AG04449 (cell line): ENCODE measurements around the gene CELA2A.
"Not testable (repeated sequence)": the region's sequence is repeated elsewhere in the genome, so short reads cannot be mapped to it uniquely, and the experiment has no call there.

ENCODE experiments used
- CTCF ChIA-PET: fragments of 350-600 bp; formaldehyde crosslinking; extraction: SDS; loops from one replicate; lab custom pipeline; 2021; ENCODE audit warnings: antibody characterized with exemption; lab: Yijun Ruan, JAX
- POLR2A ChIA-PET: fragments of 400-600, 350-600 bp; formaldehyde crosslinking; extraction: SDS; loops from one replicate; lab custom pipeline; 2020; ENCODE audit warnings: antibody characterized with exemption, inconsistent platforms; lab: Yijun Ruan, JAX
- DNase-seq: peaks from one replicate; pipeline ENCODE4 v3.0.0-alpha.2; 2010; ENCODE audit warnings: low read depth, low spot score
- H3K4me3 ChIP-seq: 2 replicates; pipeline ENCODE4 v1.5.1; 2011; ENCODE audit warnings: low read depth, mild to moderate bottlenecking, control low read depth, low read length
- TF ChIP-seq, protein P1 (sequence below): IDR thresholded peaks from one replicate; pipeline ENCODE4 v1.5.1; 2011; ENCODE audit warnings: mild to moderate bottlenecking, moderate library complexity, low read length, control low read depth, inconsistent platforms; ENCODE audit not compliant: insufficient read depth; ENCODE audit errors: missing control alignments

CELA2A gene

DNA sequence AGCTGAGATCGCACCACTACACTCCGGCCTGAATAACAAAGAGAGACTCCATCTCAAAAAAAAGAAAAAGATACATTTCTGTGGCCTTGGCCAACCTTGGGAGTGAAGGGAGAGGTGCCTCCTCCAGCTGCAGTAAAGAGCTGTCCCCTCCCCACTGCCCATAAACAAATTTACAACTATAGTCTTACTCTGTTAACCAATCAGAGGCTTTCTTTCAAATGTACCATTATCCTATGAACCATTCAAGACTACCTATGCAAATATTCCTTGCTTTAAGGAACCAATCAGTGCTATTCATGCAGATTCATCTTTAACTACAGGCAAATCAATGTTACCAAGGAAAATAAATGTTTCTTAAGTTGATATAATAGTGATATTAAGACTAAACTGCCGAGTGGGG, 20.4 kb downstream of the CELA2A start:
- ChIA-PET POLR2A (no interaction called here), CTCF (no interaction called here)
- no peak for DNase-seq

DNA sequence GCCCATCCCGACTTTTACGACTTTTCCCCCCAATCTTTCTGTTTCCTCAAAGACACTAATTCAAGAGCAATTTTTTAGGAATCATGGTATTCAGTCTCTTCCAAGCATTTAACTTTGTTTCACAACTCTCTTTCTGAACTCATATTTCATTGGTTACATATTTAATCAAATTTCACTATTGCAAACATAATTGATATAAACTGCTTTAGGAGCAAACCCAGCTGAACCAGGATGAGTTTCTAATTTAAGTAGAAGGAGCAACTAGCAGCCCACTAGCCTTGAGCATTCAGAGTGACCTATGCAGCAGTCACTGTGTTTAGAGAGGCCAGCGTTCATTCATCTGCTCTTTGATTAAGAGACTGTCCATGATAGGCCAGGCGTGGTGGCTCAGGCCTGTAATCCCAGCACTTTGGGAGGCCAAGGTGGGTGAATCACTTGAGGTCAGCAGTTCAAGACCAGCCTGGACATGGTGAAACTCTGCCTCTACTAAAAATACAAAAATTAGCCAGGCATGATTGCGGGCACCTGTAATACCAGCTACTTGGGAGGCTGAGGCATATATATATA, 21.2 kb downstream of the CELA2A start:
- ChIA-PET POLR2A (no interaction called here), CTCF (no interaction called here)
- TF ChIP-seq, protein P1, sequence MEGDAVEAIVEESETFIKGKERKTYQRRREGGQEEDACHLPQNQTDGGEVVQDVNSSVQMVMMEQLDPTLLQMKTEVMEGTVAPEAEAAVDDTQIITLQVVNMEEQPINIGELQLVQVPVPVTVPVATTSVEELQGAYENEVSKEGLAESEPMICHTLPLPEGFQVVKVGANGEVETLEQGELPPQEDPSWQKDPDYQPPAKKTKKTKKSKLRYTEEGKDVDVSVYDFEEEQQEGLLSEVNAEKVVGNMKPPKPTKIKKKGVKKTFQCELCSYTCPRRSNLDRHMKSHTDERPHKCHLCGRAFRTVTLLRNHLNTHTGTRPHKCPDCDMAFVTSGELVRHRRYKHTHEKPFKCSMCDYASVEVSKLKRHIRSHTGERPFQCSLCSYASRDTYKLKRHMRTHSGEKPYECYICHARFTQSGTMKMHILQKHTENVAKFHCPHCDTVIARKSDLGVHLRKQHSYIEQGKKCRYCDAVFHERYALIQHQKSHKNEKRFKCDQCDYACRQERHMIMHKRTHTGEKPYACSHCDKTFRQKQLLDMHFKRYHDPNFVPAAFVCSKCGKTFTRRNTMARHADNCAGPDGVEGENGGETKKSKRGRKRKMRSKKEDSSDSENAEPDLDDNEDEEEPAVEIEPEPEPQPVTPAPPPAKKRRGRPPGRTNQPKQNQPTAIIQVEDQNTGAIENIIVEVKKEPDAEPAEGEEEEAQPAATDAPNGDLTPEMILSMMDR: no peak
- no peak for DNase-seq
- no peak overlapping the region for H3K4me3 ChIP-seq

More for the DNA sequence above, 20.4 kb downstream of the CELA2A start:
- TF ChIP-seq, protein P1: no peak
- no peak overlapping the region for H3K4me3 ChIP-seq

DNA sequence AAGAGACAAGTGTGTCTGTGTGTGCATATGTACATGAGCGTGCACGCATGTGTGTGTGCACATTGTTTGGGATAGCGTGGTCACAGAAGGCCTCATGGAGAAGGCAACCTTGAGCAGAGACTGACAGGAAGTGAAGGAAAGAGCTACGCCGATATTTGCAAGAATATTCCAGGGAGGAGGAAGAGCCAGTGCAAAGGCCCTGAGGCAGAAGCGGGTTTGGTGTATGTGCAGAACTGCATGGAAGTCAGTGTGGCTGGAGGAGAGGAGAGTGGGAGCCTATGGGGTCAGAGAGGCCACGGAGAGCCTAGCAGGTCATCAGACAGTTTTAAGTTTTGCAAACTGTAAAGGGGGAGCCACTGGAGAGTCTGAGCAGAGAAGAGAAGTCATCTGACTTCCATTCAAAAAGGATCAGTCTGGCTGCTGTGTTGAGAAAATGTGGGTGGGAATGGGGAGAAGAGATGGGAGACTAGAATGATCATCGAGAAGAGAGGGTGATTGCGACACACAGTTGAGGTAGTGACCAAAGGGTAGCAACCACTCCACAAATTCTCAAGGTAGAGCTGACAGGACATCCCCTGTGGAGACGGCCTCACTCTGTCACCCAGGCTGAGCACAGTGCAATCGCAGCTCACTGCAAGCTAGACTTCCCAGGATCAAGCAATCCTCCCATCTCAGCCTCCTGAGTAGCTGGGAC, 23.3 kb downstream of the CELA2A start:
- CTCF ChIA-PET: no interaction called here
- POLR2A ChIA-PET: no interaction called here
- TF ChIP-seq, protein P1: no peak
- no peak for DNase-seq
- no peak overlapping the region for H3K4me3 ChIP-seq

DNA sequence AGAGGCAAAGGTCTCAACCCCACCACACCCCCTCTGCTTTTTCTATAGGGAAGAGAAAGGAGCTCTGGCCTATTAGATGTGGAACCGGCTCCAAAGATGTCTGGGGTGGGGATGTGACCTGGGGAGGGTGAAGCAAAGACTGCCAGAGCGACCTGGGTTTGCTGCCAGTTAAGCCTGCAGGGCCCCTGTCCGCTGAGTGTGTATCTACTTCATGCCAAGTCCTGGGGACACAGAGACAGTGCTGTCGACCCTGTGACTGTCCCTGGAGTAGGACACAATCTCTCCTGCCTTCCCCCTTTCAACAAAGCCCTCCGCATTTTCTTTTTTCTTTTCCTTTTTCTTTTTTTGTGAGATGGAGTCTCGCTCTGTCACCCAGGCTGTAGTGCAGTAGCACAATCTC, 25.9 kb downstream of the CELA2A start:
- POLR2A ChIA-PET, CTCF ChIA-PET, DNase-seq, H3K4me3 ChIP-seq: not testable (repeated sequence)

DNA sequence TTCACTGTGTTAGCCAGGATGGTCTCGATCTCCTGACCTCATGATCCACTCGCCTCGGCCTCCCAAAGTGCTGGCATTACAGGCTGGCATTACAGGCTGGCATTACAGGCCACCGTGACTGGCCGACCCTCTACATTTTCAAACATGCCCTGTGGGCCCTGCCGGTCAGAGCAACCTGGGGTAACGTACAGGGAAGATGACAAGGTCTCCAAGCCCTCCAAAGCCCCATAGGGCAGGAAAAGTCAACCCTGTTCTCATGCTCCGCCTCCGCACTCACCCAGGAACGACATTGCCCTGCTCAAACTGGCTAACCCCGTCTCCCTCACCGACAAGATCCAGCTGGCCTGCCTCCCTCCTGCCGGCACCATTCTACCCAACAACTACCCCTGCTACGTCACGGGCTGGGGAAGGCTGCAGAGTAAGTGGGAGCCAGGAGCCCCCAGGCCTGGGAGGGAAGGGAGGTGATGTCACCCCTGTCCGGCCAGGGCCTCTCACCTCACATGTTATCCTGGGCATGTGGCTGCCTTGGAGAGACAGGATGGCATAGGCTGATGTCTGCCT, 26.5 kb downstream of the CELA2A start:
- H3K4me3 ChIP-seq, CTCF ChIA-PET, DNase-seq, POLR2A ChIA-PET: not testable (repeated sequence)

DNA sequence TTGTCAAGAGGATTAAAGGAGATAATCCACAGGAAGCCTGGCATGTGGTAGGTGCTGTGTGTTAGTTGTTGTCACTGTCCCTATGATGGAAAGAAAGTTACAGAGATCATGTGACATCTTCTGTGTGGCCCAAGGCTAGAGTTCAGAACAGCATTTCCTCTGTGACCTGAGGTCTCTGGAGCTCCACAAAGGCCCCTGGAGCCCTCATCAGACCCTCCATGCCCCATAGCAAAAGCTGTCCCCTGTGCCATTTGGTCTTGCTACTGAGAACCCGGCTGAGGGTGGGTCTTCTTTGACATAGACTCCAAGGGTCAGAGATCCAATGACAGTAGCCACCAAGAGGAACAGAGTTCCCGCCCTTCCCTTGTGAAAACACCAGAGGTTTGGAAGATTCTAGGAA, 27.4 kb downstream of the CELA2A start:
- TF ChIP-seq, protein P1: no peak
- DNase-seq: no peak
- no peak overlapping the region for H3K4me3 ChIP-seq
- ChIA-PET CTCF (no interaction called here), POLR2A (no interaction called here)

DNA sequence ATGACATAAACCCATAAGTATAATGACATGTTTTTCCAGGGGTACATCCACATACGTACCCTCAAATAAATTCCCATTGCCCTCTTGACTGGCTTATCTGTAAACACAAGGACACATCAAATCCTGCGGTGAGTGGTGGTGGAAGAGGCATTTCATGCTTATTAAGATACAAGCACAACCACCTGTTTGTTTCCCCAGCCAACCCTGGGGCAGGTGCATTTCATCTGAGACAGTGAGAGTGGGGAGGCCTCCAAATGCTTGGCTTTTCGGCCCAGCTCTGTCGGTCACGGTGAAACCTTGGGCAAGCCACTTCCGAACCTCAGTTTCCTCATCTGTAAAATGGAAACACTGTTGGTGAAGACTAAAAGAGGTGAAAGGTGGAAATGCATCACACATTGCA, 27.9 kb downstream of the CELA2A start:
- H3K4me3 ChIP-seq, POLR2A ChIA-PET, DNase-seq: not testable (repeated sequence)
- CTCF ChIA-PET: interaction anchor here (1.0 kb wide), 1 partner anchor 16 kb away, joined by 4 read pairs; no protein-coding TSS in a partner anchor
